HK-2 (cell line): ENCODE data around the gene PLEKHM3.
"Not testable (repeated sequence)": the region's sequence is repeated elsewhere in the genome, so short reads cannot be mapped to it uniquely, and the experiment has no call there.

Experiments used
- DNase-seq: peaks from one replicate; pipeline ENCODE4 v3.0.0-alpha.2; 2018; ENCODE audit not compliant: unreplicated experiment

The PLEKHM3 gene

GRCh38 chr2:207926133-207926988 lies 99.0 kb downstream of the PLEKHM3 start:
- DNase-seq: no peak

- no peak for DNase-seq
Measured at GRCh38 chr2:207925601-207926000, 99.7 kb downstream of the PLEKHM3 start.

- DNase-seq: no peak
Measured at GRCh38 chr2:207921606-207922005, 103.7 kb downstream of the PLEKHM3 start.

GRCh38 chr2:207920721-207921120 lies 104.6 kb downstream of the PLEKHM3 start:
- no peak for DNase-seq

- no peak for DNase-seq
Measured at GRCh38 chr2:207920321-207920720, 105.0 kb downstream of the PLEKHM3 start.

GRCh38 chr2:207919164-207919919 lies 106.0 kb downstream of the PLEKHM3 start:
- DNase-seq: no peak

GRCh38 chr2:207914716-207915115 lies 110.6 kb downstream of the PLEKHM3 start:
- DNase-seq: no peak

GRCh38 chr2:207913772-207914358 lies 111.5 kb downstream of the PLEKHM3 start:
- DNase-seq: no peak

- no peak for DNase-seq
Measured at GRCh38 chr2:207911856-207912255, 113.5 kb downstream of the PLEKHM3 start.

- no peak for DNase-seq
Measured at GRCh38 chr2:207911215-207911614, 114.1 kb downstream of the PLEKHM3 start.

GRCh38 chr2:207906495-207906894 lies 118.8 kb downstream of the PLEKHM3 start:
- not testable (repeated sequence) for DNase-seq

GRCh38 chr2:207905546-207905945 lies 119.8 kb downstream of the PLEKHM3 start:
- no peak for DNase-seq

- no peak for DNase-seq
Measured at GRCh38 chr2:207903236-207903635, 122.1 kb downstream of the PLEKHM3 start.

- DNase-seq: no peak
Measured at GRCh38 chr2:207902821-207903220, 122.5 kb downstream of the PLEKHM3 start.

- DNase-seq: no peak
Measured at GRCh38 chr2:207901829-207902228, 123.5 kb downstream of the PLEKHM3 start.

GRCh38 chr2:207901401-207901800 lies 123.9 kb downstream of the PLEKHM3 start:
- no peak for DNase-seq

- DNase-seq: no peak
Measured at GRCh38 chr2:207898354-207898695, 127.0 kb downstream of the PLEKHM3 start.

- DNase-seq: no peak
Measured at GRCh38 chr2:207897541-207898353, 127.6 kb downstream of the PLEKHM3 start.

- DNase-seq: no peak
Measured at GRCh38 chr2:207896525-207897285, 128.6 kb downstream of the PLEKHM3 start.

- no peak for DNase-seq
Measured at GRCh38 chr2:207895274-207895860, 130.0 kb downstream of the PLEKHM3 start.
